H1 (cell line): ENCODE data around the gene REPS2. TPM values are rescaled to one million over a fixed set of nuclear protein-coding genes. Genes with fewer than 3 reads are reported as not detected.

Experiments
- ATF3 ChIP-seq: IDR thresholded peaks from 2 replicates; pipeline ENCODE4 v1.6.1; 2011; ENCODE audit warnings: low read depth, mild to moderate bottlenecking, low read length; ENCODE audit not compliant: insufficient read depth
- BACH1 ChIP-seq: IDR thresholded peaks from 2 replicates; pipeline ENCODE4 v1.6.1; 2012; ENCODE audit warnings: low read length, improper control_type of control experiment
- RNF2 ChIP-seq: fragments of 200-900, 300-1000 bp; sonication (generic); IDR thresholded peaks from 2 replicates; pipeline ENCODE4 v1.7.1; 2016; ENCODE audit warnings: borderline replicate concordance, low read depth, mild to moderate bottlenecking, antibody characterized with exemption, low read length; ENCODE audit not compliant: poor library complexity, severe bottlenecking; ENCODE audit errors: missing control alignments
- TAF7 ChIP-seq: optimal IDR thresholded peaks from 2 replicates; pipeline ENCODE3; 2011; ENCODE audit warnings: low read depth, mild to moderate bottlenecking, inconsistent platforms, low read length, moderate library complexity, borderline replicate concordance
- ZNF274 ChIP-seq: IDR thresholded peaks from 2 replicates; pipeline ENCODE4 v1.7.0; 2012; ENCODE audit warnings: low read length, borderline replicate concordance; ENCODE audit errors: extremely low read depth
- polyA plus RNA-seq, 7 experiments: library from polyadenylated mRNA; depleted of rRNA in 3 of 7; stranded (reverse) in 5 of 7; unstranded in 2 of 7; fragments of >200 nt in 5 of 7; fragments of 200-250 nt in 2 of 7; gene quantifications; 1 replicate in 5 of 7; 2 replicates in 1 of 7; 4 replicates in 1 of 7; pipeline versions ENCODE4 v1.2.1 to v1.2.3, GENCODE V29; 2011 to 2013; ENCODE audit warnings: missing spikeins in 2 of 7, mixed read lengths in 2 of 7
- total RNA-seq: library from RNA; stranded (reverse); fragmentation: NEBNext Ultra II Directional; extraction: Animal tissue kit (Norgen Biotek cat#: 25700); gene quantifications from 2 replicates; pipeline ENCODE4 v1.2.1, GENCODE V29; 2021
- TF ChIP-seq, protein P1 (sequence below): fragments of 300-600 bp; sonication (generic); IDR thresholded peaks from 2 replicates; pipeline ENCODE4 v1.7.1; 2012; ENCODE audit warnings: low read length, moderate library complexity, mild to moderate bottlenecking, inconsistent platforms; ENCODE audit not compliant: insufficient replicate concordance

The REPS2 gene
- total and polyA plus RNA-seq, 2 of the 8 experiments (the other 6 are each of a cell fraction or from before 2014, with no cell fraction given), result 0.79 to 4.3 TPM

- TF ChIP-seq, protein P1, sequence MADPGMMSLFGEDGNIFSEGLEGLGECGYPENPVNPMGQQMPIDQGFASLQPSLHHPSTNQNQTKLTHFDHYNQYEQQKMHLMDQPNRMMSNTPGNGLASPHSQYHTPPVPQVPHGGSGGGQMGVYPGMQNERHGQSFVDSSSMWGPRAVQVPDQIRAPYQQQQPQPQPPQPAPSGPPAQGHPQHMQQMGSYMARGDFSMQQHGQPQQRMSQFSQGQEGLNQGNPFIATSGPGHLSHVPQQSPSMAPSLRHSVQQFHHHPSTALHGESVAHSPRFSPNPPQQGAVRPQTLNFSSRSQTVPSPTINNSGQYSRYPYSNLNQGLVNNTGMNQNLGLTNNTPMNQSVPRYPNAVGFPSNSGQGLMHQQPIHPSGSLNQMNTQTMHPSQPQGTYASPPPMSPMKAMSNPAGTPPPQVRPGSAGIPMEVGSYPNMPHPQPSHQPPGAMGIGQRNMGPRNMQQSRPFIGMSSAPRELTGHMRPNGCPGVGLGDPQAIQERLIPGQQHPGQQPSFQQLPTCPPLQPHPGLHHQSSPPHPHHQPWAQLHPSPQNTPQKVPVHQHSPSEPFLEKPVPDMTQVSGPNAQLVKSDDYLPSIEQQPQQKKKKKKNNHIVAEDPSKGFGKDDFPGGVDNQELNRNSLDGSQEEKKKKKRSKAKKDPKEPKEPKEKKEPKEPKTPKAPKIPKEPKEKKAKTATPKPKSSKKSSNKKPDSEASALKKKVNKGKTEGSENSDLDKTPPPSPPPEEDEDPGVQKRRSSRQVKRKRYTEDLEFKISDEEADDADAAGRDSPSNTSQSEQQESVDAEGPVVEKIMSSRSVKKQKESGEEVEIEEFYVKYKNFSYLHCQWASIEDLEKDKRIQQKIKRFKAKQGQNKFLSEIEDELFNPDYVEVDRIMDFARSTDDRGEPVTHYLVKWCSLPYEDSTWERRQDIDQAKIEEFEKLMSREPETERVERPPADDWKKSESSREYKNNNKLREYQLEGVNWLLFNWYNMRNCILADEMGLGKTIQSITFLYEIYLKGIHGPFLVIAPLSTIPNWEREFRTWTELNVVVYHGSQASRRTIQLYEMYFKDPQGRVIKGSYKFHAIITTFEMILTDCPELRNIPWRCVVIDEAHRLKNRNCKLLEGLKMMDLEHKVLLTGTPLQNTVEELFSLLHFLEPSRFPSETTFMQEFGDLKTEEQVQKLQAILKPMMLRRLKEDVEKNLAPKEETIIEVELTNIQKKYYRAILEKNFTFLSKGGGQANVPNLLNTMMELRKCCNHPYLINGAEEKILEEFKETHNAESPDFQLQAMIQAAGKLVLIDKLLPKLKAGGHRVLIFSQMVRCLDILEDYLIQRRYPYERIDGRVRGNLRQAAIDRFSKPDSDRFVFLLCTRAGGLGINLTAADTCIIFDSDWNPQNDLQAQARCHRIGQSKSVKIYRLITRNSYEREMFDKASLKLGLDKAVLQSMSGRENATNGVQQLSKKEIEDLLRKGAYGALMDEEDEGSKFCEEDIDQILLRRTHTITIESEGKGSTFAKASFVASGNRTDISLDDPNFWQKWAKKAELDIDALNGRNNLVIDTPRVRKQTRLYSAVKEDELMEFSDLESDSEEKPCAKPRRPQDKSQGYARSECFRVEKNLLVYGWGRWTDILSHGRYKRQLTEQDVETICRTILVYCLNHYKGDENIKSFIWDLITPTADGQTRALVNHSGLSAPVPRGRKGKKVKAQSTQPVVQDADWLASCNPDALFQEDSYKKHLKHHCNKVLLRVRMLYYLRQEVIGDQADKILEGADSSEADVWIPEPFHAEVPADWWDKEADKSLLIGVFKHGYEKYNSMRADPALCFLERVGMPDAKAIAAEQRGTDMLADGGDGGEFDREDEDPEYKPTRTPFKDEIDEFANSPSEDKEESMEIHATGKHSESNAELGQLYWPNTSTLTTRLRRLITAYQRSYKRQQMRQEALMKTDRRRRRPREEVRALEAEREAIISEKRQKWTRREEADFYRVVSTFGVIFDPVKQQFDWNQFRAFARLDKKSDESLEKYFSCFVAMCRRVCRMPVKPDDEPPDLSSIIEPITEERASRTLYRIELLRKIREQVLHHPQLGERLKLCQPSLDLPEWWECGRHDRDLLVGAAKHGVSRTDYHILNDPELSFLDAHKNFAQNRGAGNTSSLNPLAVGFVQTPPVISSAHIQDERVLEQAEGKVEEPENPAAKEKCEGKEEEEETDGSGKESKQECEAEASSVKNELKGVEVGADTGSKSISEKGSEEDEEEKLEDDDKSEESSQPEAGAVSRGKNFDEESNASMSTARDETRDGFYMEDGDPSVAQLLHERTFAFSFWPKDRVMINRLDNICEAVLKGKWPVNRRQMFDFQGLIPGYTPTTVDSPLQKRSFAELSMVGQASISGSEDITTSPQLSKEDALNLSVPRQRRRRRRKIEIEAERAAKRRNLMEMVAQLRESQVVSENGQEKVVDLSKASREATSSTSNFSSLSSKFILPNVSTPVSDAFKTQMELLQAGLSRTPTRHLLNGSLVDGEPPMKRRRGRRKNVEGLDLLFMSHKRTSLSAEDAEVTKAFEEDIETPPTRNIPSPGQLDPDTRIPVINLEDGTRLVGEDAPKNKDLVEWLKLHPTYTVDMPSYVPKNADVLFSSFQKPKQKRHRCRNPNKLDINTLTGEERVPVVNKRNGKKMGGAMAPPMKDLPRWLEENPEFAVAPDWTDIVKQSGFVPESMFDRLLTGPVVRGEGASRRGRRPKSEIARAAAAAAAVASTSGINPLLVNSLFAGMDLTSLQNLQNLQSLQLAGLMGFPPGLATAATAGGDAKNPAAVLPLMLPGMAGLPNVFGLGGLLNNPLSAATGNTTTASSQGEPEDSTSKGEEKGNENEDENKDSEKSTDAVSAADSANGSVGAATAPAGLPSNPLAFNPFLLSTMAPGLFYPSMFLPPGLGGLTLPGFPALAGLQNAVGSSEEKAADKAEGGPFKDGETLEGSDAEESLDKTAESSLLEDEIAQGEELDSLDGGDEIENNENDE, result no peak
- TF ChIP-seq ATF3 (no peak), ZNF274 (no peak), TAF7 (no peak), RNF2 (no peak), BACH1 (no peak)
- TF ChIP-seq, all 59 proteins: peak for 0
Observed at GRCh38 chrX:17192106-17192505, 245.6 kb downstream of the REPS2 start (continued).
